GM21529 (cell line): ENCODE data around the gene ADNP.

ENCODE experiments used
- ATAC-seq: cut with Tn5 transposase; IDR thresholded peaks from one replicate; pipeline ENCODE4 v1.9.1; 2021; ENCODE audit not compliant: unreplicated experiment

ADNP gene

GRCh38 chr20:50932691-50933280 is 1.5 kb upstream of the ADNP start:
- no peak for ATAC-seq

GRCh38 chr20:50932016-50932485 is 814 bp upstream of the ADNP start:
- ATAC-seq = no peak

GRCh38 chr20:50930976-50931305 is 296 bp downstream of the ADNP start:
- peak; percentile 8 for ATAC-seq

DNA sequence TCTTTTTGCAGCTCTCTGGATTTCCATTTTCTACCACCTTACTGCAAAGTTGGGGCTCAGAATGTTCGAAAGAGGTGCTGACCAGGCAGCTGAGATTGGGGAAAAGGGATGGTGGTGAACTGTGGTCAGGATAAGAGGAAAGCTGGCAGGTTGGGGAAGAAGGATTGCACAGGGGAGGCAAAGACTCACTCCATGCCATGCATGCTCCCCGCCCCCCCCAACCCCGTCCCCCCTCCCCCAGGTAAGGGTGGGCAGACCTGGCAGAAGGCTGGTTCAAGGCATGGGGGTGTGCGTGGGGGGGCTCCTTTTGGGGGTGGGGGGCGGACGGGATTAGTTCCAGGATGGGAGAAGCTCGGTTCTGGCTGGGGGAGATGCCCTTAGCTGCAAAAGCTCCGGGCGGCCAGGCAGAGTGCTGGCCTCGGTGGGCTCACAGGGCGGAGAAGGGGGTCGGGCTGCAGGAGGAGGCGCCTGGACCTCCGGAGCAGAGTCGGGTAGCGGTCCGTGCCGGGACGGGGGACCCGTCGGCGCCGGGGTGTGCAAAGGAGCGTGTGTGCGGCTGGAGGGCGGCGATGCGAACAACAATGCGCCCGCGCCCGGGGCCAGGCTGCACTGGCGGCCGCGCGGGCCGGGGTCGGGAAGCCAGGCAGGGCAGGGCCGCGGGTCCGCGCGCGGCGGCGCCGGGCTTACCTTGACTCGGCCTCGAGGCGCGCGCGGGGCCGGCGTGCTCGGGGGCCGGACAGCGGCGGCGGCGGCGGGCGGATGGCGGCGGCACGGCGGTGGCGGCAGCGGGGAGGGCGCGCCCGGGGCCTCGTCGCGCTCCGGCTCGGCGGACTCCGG is 880 bp downstream of the ADNP start:
- peak; percentile 4 for ATAC-seq

DNA sequence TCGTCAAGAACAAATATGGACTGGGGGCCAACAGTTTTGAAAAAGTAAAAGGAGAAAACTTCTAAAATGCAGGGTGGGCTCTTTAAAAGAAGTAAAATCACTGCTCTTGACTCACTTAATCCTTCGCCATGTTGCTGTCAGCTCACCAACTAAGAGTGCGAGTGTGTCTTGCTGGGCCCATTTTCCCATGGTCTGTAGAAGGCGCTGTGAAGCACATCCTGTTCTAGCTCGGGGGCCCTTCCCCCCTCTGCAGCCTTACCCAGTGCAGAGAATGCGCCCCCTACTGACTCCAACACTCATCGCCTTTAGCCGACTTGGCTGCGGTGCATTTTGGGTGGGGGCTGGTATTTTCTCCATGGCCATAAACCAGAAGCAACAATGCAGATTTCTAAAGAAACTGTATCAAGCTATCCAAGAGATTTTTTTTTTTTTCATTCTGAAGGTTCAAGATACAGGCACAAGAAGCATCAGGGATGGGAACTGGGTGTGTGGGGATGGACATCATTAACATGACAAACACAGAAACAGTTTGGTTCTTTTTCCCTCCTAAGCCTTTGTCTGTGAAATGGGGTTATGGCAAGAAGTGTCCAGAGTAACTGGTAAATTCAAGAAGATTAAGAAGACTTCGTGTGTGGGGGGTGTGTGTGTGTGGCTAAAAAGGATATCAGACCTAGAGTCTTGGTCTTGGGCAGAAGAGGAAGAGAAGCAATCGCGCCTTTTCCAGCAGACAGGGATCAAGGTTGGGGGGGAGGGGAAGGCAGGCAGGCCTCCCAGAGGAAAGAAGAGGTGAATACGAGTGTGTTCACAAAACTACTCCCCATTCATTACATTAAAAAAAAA is 1.7 kb downstream of the ADNP start:
- peak; percentile 61 for ATAC-seq

DNA sequence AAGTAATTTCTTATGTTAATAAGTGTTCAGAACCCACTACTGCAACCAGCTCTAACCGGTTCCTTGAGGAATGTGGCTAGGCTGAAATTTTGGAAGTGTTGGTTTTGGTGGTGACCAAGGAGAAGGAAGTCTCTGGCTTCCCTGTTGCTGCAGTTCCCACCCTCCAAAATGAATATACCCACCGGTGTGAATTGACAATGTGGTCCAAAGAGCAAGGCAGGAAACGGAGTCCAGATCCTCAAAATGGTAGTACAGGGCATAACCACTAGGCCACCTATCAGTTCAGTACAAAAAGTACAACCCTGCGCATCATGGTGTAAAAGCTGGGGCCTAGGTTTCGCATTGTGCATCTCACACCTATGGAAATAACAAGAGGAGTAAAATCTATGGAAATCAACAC is 2.8 kb downstream of the ADNP start:
- no peak for ATAC-seq

GRCh38 chr20:50926530-50926929 is 4.7 kb downstream of the ADNP start:
- no peak for ATAC-seq

- ATAC-seq = no peak
Observed at GRCh38 chr20:50924261-50924920, 6.8 kb downstream of the ADNP start.

DNA sequence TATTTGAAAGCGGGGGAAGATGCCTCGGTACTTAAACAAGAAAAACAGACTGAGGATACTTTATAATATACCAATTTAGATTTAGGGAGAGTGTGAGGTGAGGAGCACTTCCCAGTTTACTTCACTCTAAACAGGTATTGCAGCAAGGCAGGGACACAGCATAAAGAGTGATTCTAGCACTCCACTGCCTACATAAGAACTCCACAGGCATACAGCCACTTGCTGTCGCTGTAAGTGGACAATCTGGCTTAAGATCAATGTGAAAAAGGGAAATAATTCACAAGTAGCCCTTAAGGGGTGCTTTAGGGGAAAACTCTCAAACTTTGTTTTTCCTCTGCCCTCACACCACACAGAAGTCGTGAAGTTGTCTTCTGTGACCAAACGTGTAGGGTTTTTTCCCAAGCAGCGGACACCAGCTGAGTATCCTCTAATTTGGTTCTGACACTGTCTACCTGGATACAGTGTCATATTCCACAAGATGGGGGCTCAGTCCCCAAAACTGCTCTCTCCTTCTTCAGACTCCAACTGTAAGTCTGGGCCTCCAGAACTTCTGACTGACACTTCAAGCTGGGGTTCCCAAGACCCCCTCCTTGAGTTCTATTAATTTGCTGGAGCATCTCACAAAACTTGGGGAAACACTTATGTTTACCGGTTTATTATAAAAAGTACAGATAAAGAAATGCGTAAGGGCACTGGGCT is 9.3 kb downstream of the ADNP start:
- ATAC-seq = no peak

GRCh38 chr20:50920997-50921396 is 10.2 kb downstream of the ADNP start:
- ATAC-seq = no peak

DNA sequence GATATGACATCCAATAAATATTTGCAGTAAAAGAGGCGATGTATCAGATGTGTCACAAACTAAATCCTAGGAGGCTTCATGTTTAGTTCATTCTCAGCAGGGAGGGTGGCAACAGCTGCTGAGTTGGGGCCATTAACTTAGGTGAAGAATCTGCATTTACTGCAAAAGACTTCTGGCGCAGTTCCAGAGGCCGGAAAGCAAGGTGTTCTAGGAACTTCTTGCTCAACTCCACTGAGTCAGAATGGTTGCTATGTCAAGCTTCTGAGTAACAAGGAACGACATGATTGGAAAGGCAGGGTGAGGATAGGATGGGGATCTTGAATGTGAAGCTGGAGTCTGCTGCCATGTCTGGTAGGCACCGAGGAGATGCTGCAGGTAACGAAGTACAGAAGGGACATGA is 11.7 kb downstream of the ADNP start:
- no peak for ATAC-seq

- no peak for ATAC-seq
Observed at GRCh38 chr20:50918403-50918802, 12.8 kb downstream of the ADNP start.

- no peak for ATAC-seq
Observed at GRCh38 chr20:50916934-50917333, 14.3 kb downstream of the ADNP start.

GRCh38 chr20:50916257-50916656 is 15.0 kb downstream of the ADNP start:
- ATAC-seq = no peak

- no peak for ATAC-seq
Observed at GRCh38 chr20:50915424-50915823, 15.8 kb downstream of the ADNP start.

- no peak for ATAC-seq
Observed at GRCh38 chr20:50913690-50914375, 17.4 kb downstream of the ADNP start.

DNA sequence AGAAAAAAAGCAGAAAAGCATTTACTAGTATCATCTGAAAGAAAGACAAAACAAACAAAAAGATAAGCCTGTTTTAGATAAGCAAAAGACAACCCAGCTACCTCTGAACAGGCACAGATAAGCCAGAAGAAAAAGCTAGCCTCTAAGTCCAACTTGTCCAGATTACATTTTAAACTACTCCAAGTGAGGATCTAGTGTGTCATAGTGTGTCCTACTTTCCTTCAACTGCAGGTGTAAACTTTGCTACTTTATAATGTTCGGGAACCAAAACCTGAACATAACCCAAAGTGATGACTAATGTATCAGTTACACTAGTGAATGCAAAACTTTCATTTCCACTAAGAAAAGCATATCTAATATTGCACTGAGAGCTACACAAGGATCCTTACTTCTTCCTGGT is 19.5 kb downstream of the ADNP start:
- ATAC-seq = no peak

- no peak for ATAC-seq
Observed at GRCh38 chr20:50911030-50911429, 20.2 kb downstream of the ADNP start.

DNA sequence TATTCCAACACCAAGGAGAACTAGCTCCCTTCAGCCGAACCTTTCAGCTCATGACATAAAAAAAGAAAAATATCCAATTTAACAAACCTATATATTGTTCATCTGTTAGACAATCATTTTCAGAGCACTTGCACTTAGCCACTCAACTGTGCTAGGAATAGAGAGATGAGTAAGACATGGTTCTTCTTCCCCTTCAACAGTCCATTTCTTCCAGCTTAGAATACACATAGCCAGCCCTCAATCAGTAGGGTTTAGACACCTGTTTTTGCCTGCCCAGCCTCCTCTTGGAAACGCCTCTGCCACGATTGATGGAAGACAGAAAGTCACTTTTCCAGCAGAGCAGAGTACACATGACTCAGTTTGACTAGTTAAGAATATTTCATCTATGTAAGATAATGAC is 21.8 kb downstream of the ADNP start:
- ATAC-seq = no peak

DNA sequence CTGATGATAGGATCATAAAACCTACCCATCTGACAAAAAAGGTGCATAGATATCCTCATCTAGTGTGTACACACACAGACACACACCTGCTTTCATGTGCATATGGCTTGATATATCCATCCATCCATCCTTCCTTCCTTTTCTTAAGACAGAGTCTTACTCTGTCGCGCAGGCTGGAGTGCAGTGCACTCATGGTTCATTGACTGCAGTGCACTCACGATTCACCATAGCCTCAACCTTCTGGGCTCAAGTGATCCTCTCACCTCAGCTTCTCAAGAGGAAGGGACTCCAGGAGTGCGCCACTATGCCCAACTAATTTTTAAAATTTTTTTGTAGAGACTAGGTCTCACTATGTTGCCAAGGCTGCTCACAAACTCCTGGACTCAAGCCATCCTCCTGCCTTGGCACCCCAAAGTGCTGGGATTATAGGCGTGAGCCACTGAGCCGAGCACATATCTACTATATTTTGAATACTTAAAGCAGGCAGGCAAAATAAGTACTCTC is 27.1 kb downstream of the ADNP start:
- ATAC-seq = no peak
